ENCODE measurements around the gene LPAR2. TPM values are rescaled to one million over a fixed set of nuclear protein-coding genes. Genes with fewer than 3 reads are reported as not detected.
A peak's percentile ranks its signal among the peaks of the same experiment; 100 is the strongest.

The LPAR2 gene
- total and polyA plus RNA-seq, 12 donors = 0.25 to 1.9 (median 0.94) TPM; not detected in 1

DNA sequence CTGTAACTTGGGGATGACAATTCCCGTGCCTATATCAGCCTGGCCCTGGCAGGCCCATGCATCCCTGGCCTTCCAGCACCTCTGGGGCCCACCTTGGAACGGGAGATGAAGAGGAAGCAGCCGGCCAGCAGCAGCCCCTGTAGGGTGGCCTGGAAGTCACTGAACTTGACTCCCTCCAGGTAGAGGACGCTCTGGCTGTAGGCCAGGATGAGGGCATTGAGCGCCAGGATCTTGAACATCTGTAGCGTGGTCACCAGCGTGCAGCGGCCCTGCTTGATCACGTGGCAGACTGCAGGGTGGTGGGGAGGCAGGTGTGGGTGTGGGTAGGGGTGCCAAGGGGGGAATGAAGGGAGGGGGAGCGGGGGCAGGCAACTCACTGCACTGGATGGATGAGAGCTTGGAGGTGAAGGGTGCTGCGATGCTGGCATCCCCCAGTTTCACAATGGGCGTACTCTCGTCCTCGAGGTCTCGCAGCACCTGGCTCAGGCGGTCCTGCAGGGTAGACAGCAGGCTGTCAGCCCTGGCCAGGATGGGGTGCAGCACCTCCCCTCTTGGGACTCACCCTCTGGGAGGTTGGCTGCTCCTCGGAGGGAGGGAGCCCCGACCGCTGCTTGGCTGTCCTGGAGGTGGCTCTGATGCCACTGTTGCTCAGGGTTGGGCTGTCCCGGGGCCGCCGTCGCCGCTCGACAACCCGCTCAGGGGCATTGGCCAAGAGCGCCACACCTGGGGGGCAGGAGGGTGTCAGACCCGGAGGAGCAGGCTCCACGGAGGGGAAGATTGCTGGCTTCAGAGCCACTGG is 19.2 kb upstream of the LPAR2 start:
- H3K4me1 ChIP-seq = peaks cover 0 to 24% (median 12%) of the 10 kb centered on the region in 9 donors
- no peak for ATAC-seq
- whole genome bisulfite sequencing, 2 donors = 92 to 93% methylated on average over 29 of the region's 29 CpGs
- no peak for DNase-seq
- intact Hi-C loops (cut with DNase I) = no loop called here
- no peak overlapping the region for H3K4me3 ChIP-seq
- no peaks in the 10 kb centered on the region for H3K9me3 ChIP-seq
- H3K27me3 ChIP-seq = no peaks in the 10 kb centered on the region
- no peak overlapping the region for H3K27ac ChIP-seq
- H3K36me3 ChIP-seq = peaks cover 0 to 82% (median 53%) of the 10 kb centered on the region in 9 donors
- TF ChIP-seq, protein P1, sequence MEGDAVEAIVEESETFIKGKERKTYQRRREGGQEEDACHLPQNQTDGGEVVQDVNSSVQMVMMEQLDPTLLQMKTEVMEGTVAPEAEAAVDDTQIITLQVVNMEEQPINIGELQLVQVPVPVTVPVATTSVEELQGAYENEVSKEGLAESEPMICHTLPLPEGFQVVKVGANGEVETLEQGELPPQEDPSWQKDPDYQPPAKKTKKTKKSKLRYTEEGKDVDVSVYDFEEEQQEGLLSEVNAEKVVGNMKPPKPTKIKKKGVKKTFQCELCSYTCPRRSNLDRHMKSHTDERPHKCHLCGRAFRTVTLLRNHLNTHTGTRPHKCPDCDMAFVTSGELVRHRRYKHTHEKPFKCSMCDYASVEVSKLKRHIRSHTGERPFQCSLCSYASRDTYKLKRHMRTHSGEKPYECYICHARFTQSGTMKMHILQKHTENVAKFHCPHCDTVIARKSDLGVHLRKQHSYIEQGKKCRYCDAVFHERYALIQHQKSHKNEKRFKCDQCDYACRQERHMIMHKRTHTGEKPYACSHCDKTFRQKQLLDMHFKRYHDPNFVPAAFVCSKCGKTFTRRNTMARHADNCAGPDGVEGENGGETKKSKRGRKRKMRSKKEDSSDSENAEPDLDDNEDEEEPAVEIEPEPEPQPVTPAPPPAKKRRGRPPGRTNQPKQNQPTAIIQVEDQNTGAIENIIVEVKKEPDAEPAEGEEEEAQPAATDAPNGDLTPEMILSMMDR (IDR thresholded peaks at IDR 0.05) = no peak

DNA sequence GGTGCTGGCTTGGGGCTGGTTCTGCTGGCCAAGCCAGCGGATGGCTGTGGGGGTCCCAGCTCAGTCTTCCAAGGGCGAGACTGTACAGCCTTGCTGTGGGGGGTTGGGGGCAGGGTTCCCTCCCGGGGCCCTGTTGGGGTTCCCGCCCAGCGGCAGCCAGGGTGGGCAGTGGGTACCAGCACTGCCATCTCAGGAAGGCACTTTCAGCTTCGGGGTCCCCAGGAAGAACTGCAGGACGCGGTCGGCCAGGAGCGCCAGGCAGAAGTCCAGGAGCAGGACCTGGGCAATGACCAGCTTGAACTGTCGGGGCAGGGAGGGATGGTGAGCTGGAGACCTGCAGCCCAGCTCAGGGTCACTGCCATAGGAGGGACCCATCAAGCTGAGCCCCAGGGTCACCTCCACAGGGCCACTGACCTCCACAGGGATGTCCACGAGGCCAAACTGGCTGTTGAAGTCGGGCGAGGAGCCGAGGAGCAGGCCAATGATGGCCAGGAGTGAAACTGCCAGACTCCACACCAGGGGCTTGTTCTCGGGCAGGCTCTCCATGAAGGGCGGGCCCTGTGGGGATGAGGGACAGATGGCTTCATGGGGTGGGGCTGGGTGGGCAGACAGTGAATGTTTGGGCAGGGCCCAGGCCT is 17.3 kb upstream of the LPAR2 start:
- DNase-seq (no peak), ATAC-seq (no peak)
- Histone ChIP-seq H3K9me3 (no peaks in the 10 kb centered on the region), H3K27ac (no peak overlapping the region), H3K36me3 (peaks cover 0 to 75% (median 46%) of the 10 kb centered on the region in 9 donors), H3K4me3 (no peak overlapping the region), H3K27me3 (no peaks in the 10 kb centered on the region), H3K4me1 (peaks cover 0 to 18% (median 12%) of the 10 kb centered on the region in 9 donors)
- 91 to 93% methylated on average over 17 of the region's 17 CpGs for WGBS, 2 donors
- TF ChIP-seq, protein P1 (IDR thresholded peaks at IDR 0.05) = no peak
- intact Hi-C loops (cut with DNase I) = loop anchor here in 4 of 10 donors (2.0 kb wide), 2 partner anchors 113 to 115 kb away; no protein-coding TSS in a partner anchor

DNA sequence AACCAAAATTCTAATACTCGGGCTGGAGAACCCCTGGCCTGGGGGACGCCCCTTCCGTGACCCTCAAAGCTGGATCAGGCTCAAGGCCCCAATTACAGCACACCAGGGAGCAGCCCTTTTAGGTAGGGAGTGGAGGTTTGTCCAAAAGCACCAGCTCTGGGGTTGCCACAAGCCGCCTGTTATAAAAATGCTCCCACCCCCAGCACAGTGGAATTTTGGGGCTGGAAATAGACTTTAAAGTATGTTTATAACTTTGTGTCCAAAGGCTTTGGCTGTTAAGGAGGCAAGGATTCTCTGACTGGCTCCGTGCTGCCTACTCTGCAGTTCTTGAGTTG is 16.0 kb upstream of the LPAR2 start:
- Histone ChIP-seq H3K4me3 (peak overlapping the region in 8 of 10 donors; percentile 59 to 85 (median 76)), H3K27ac (peak overlapping the region in 3 of 10 donors; percentile 68 to 96 (median 81)), H3K27me3 (no peaks in the 10 kb centered on the region), H3K36me3 (peaks cover 0 to 75% (median 37%) of the 10 kb centered on the region in 9 donors), H3K9me3 (no peaks in the 10 kb centered on the region), H3K4me1 (peaks cover 0 to 18% (median 12%) of the 10 kb centered on the region in 9 donors)
- ATAC-seq (no peak), DNase-seq (no peak)
- WGBS, 2 donors = 23 to 26% methylated on average over 5 of the region's 5 CpGs
- intact Hi-C loops (cut with DNase I) = loop anchor here in 8 of 10 donors (1.0 to 5.0 kb wide), 4 partner anchors 111 to 113 kb away; no protein-coding TSS in a partner anchor
- TF ChIP-seq, protein P1 (IDR thresholded peaks at IDR 0.05) = peak in 3 of 9 donors; percentile 3 to 42 (median 5)
